HG02938 (cell line): ENCODE measurements around the gene CNTRL.
"Not testable (repeated sequence)": the region's sequence is repeated elsewhere in the genome, so short reads cannot be mapped to it uniquely, and the experiment has no call there.

Experiments
- ATAC-seq: cut with Tn5 transposase; IDR thresholded peaks from one replicate; pipeline ENCODE4 v1.9.1; 2021; ENCODE audit warnings: mild to moderate bottlenecking, moderate library complexity; ENCODE audit not compliant: unreplicated experiment

Gene CNTRL, protein sequence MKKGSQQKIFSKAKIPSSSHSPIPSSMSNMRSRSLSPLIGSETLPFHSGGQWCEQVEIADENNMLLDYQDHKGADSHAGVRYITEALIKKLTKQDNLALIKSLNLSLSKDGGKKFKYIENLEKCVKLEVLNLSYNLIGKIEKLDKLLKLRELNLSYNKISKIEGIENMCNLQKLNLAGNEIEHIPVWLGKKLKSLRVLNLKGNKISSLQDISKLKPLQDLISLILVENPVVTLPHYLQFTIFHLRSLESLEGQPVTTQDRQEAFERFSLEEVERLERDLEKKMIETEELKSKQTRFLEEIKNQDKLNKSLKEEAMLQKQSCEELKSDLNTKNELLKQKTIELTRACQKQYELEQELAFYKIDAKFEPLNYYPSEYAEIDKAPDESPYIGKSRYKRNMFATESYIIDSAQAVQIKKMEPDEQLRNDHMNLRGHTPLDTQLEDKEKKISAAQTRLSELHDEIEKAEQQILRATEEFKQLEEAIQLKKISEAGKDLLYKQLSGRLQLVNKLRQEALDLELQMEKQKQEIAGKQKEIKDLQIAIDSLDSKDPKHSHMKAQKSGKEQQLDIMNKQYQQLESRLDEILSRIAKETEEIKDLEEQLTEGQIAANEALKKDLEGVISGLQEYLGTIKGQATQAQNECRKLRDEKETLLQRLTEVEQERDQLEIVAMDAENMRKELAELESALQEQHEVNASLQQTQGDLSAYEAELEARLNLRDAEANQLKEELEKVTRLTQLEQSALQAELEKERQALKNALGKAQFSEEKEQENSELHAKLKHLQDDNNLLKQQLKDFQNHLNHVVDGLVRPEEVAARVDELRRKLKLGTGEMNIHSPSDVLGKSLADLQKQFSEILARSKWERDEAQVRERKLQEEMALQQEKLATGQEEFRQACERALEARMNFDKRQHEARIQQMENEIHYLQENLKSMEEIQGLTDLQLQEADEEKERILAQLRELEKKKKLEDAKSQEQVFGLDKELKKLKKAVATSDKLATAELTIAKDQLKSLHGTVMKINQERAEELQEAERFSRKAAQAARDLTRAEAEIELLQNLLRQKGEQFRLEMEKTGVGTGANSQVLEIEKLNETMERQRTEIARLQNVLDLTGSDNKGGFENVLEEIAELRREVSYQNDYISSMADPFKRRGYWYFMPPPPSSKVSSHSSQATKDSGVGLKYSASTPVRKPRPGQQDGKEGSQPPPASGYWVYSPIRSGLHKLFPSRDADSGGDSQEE (N-terminal part only)

DNA sequence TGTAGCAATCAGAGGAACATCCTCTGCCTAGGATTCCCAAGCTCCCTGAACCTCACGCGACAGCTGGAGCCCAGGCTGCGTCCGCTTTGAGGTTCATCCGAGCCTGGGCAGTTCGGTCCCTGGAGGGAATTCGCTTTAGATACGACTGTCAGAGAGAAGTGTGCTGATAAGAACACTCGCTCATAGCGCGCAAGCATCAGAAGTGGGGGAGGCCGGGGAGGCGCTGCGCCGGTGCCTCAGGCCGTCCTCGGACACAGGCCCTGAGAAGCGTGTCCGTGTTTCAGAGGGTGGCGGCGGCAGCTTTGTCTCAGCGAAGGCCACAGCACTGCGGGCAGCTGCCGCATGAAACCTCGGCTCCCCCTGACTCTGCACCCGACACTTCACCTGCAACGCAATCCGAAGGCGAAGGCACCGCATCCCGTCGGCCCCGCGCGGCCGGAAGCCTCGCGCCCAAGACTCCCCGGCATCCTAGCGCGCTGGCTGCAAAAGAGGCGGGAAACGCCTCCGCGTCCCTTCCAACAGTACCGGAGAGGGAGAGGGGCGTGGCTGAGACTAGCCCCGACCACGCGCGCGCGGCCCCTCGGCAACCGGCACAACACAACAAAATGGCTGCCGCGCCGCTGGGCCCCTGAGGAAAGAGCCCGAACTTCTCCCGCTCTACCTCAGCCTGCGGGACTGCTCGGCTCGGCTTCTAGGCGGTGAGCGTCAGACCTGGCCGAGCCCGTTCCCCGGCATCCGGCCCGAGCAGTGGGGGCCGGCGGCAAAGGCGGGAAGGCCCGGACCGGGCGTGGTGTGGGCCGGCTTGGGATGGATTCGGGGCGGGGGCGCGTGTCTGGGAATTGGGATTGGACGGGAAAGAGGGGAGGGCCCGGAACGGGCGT, at the start of gene CNTRL:
Gene CNTRL, plus strand, starts transcription at position 586 of the 881 bp plus-strand sequence. CDS start 13,372 bp downstream, outside the sequence.
- ATAC-seq: peak; percentile 53

GRCh38 chr9:121026260-121026691, 48.5 kb upstream of the CNTRL start:
- no peak for ATAC-seq

GRCh38 chr9:121026768-121027167, 48.0 kb upstream of the CNTRL start:
- no peak for ATAC-seq

DNA sequence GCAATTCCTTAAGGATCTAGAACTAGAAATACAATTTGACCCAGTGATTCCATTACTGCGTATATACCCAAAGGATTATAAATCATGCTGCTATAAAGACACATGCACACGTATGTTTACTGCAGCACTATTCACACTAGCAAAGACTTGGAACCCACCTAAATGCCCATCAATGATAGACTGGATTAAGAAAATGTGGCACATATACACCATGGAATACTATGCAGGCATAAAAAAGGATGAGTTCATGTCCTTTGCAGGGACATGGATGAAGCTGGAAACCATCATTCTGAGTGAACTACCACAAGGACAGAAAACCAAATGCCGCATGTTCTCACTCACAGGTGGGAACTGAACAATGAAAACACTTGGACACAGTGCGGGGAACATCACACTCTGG, 46.5 kb upstream of the CNTRL start:
- not testable (repeated sequence) for ATAC-seq

- no peak for ATAC-seq
Observed at GRCh38 chr9:121029469-121029868, 45.3 kb upstream of the CNTRL start.

DNA sequence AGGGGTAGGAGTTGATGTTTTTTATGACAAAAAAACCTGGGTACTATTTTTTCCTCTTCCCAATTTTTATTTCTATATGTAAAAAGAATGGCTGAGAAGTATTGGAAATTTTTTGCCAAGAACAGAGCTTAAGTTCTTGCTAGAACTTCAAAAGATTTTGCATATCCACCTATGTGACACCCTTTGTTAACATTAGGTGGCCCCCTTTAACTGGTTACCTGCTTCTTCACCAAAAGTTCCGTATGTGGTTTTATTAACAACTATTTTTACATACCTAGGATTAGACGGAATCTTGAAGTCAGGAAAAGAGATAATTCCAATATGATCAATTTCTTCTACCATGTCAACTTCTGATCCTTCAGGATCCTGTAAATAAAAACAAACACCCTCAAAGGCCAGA, 40.2 kb upstream of the CNTRL start:
- ATAC-seq: no peak

DNA sequence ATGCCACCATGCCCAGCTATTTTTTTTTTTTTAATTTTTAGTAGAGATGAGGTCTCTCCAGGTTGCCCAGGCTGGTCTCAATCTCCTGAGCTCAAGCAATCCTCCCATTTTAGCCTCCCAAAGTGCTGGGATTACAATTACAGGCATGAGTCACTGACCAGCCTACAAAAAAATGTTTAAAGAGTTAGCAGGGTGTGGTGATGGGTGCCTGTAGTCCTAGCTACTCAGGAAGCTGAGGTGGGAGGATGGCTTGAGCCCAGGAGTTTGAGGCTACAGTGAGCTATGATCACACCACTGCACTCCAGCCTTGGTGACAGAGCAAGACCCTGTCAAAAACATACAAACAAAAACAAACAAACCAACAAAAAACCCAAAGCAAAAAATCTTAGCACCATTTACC, 39.0 kb upstream of the CNTRL start:
- not testable (repeated sequence) for ATAC-seq

- no peak for ATAC-seq
Observed at GRCh38 chr9:121038362-121038761, 36.4 kb upstream of the CNTRL start.

GRCh38 chr9:121038804-121039203, 36.0 kb upstream of the CNTRL start:
- no peak for ATAC-seq

GRCh38 chr9:121048175-121048574, 26.6 kb upstream of the CNTRL start:
- no peak for ATAC-seq

DNA sequence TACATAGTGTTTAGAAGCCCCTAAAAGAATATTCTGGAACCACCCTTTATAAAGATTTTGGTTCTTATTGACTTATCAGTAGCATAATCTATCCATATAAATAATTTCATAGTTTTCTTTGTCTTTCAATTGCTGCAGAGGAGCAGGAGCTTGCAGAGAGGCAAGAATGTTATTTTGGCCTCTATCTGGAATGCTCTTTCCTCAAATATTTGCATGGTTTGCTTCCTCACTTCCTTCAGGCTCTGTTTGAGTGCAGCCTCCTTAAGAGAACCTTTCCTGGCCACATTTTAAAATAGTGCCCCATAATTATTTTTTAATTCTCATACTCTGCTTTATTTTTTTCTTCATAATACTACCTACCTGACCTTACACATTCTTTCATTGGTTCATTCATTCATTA, 26.1 kb upstream of the CNTRL start:
- ATAC-seq: no peak

DNA sequence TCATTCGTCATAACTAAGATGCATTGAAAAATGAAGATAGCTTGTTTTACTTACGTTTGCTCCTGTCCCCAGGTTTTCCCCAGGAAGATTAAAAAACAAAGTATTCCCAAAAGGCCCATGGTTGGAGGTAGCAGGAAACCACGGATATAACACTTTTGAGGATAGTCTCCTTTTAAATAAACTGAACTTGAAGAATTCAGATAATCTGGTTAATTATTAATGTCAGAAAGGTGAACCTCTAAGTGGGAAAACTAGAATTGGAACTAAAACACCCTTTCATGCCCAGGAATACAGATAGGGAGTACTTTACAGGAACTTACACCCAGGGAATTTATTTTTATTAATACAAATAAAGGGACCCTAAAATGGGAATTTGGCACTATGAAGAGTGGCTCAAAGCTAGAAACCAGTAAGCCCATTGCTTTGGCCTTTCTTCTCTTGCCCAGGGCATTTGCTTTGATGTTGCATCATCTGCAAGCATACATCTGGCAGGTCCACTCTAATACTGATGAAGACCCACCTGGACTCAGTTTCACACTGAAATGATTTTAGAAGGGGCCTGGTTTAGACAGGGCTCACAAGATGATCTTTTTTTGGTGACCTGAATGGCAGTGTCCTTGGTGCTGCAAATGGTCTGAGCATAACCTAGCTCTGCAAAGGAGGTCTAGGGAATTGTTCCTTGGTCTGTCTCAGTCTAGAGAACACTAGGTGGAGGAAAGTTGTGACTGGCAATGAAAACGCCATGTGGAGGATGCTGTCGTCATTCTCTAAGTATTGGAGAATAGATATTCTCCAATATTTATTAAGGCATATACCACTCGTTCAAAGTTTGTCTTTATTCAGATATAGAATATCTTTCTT, 24.4 kb upstream of the CNTRL start, which contains the start of gene C5:
Gene C5, minus strand, starts transcription at position 148 of the 861 bp plus-strand sequence. Its CDS starts 29 bp downstream, at position 119.
- no peak for ATAC-seq

- no peak for ATAC-seq
Observed at GRCh38 chr9:121053544-121053943, 21.2 kb upstream of the CNTRL start.

DNA sequence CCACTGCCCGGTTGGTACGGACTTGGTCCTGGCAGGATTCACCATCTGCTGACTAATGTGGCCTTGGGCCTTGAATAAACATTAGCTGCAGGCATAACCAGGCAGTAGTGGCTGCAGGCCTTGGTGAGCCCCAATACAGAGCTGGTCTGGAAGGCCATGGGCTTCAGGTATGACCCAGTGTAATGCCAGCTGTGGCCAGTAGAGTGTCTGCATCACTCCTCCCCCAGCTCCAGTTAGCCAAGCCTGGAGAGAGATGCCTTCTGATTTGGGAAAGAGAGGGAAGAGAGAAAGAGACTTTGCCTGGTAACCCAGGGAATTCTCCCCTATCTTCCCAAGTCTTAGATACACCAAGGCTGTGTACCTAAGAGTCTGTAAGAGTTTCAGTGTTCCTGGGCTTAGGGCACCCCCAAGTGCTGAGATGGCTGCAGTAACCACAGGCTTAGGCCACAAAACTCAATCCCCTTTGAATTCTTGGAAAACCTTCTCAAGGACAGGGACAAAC, 19.1 kb upstream of the CNTRL start:
- no peak for ATAC-seq

DNA sequence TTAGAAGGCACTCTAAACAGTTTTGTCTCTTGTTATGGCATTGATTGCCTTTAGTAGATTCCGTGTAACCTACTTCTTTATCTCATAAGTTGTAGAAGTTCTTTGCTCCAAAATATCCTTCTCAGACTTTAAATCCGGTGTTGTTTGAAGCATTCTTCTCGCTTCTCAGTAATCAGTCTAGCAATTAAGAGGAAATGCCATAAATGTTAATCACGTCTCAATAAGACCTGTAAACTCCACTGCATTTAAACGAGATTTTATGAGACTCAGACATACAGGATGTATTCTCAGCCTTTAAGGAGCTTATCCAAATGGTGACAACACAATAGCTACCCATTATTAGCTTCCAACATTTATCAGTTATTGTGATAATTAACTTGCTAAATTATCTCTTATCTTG, 16.9 kb upstream of the CNTRL start:
- ATAC-seq: no peak

- ATAC-seq: no peak
Observed at GRCh38 chr9:121059513-121059912, 15.2 kb upstream of the CNTRL start.

- ATAC-seq: no peak
Observed at GRCh38 chr9:121059998-121060636, 14.6 kb upstream of the CNTRL start.

GRCh38 chr9:121066850-121067249, 7.9 kb upstream of the CNTRL start:
- no peak for ATAC-seq
